Measurements from ENCODE around the gene PATJ.

PATJ gene

GRCh38 chr1:62198069-62198780 is 455.9 kb downstream of the PATJ start:
- TF ChIP-seq CTCF (conservative IDR thresholded peaks at IDR 0.05) = no peak
- H3K27ac ChIP-seq = no peak overlapping the region

GRCh38 chr1:62198781-62199125 is 456.5 kb downstream of the PATJ start:
- TF ChIP-seq CTCF (conservative IDR thresholded peaks at IDR 0.05) = no peak
- H3K27ac ChIP-seq = no peak overlapping the region

GRCh38 chr1:62207187-62207586 is 464.9 kb downstream of the PATJ start:
- TF ChIP-seq CTCF (conservative IDR thresholded peaks at IDR 0.05) = no peak
- no peak overlapping the region for H3K27ac ChIP-seq

- H3K27ac ChIP-seq = no peak overlapping the region
- no peak for TF ChIP-seq CTCF (conservative IDR thresholded peaks at IDR 0.05)
Observed at GRCh38 chr1:62208087-62208486, 465.8 kb downstream of the PATJ start.

- no peak for TF ChIP-seq CTCF (conservative IDR thresholded peaks at IDR 0.05)
- H3K27ac ChIP-seq = no peak overlapping the region
Observed at GRCh38 chr1:62208970-62209369, 466.7 kb downstream of the PATJ start.

- no peak for TF ChIP-seq CTCF (conservative IDR thresholded peaks at IDR 0.05)
- H3K27ac ChIP-seq = no peak overlapping the region
Observed at GRCh38 chr1:62209931-62210595, 467.8 kb downstream of the PATJ start.

- no peak for TF ChIP-seq CTCF (conservative IDR thresholded peaks at IDR 0.05)
- no peak overlapping the region for H3K27ac ChIP-seq
Observed at GRCh38 chr1:62210960-62211359, 468.7 kb downstream of the PATJ start.

All from VCaP (cell line).